ENCODE data around the gene TCF7. TPM values are rescaled to one million over a fixed set of nuclear protein-coding genes. Genes with fewer than 3 reads are reported as not detected.

Gene TCF7
- total and polyA plus RNA-seq, 2 of the 13 experiments (the other 11 are each of a cell fraction or from before 2014, with no cell fraction given) = 6.3 to 6.8 TPM

DNA sequence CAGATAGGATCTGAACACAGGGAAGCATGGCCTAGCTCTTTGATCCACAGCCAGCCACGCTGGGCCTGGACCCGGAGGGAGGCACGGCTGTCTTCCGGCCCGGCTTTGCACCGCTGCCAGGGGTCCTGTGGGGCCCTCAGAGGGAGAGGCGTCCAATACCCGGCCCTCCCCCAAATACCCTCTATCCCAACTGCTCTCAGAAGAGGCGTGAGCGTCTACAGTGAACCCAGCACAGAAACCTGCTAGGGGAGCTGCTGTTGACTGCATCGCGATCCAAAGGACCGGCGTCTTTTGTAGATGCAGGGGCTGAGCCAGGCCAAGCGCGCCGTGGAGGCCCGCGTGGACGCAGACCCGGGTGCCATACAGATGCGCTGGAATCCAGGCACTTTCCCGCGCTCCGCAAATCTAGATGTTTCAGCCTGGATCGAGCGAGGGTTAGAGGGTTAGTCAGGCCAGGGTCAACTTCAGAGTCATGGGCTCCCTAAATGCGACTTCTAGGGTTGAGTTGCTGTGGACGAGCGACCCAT, 1.1 kb upstream of the TCF7 start:
- Histone ChIP-seq H3K9ac (ENCODE audit: insufficient read depth, low read depth, low read length) (no peak overlapping the region), H3K4me2 (ENCODE audit: low read depth, low read length) (peak overlapping the region; percentile 89; the same call in 1 of the 2 replicates), H3K27ac (ENCODE audit: extremely low read length, insufficient read depth, low read length) (no peak overlapping the region), H3K79me2 (ENCODE audit: insufficient read depth, low read length) (peaks cover 2% of the 10 kb centered on the region), H3K9me3 (ENCODE audit: low read length) (no peaks in the 10 kb centered on the region), H3K4me3 (replicated peaks in 1 of 3; ENCODE audit: insufficient read depth in 1 of 3, low read depth in 2 of 3, low read length in 3 of 3) (peak overlapping the region in 1 of 3 experiments; percentile 71; a peak in 1 of 6 replicates), H3K4me1 (ENCODE audit: insufficient read depth, low read length) (peaks cover 61% of the 10 kb centered on the region), H3K36me3 (replicated peaks in 1 of 2; ENCODE audit: control insufficient read depth in 1 of 2, insufficient read depth in 2 of 2, low read length in 2 of 2) (peaks cover 3 to 12% of the 10 kb centered on the region in 2 experiments; a peak in 2 of 5 replicates), H3K27me3 (ENCODE audit: control insufficient read depth in 1 of 2, insufficient read depth in 2 of 2, low read length in 2 of 2) (peaks cover 2 to 25% of the 10 kb centered on the region in 2 experiments; a peak in 3 of 5 replicates), H2AFZ (ENCODE audit: low read length) (no peak overlapping the region), H4K20me1 (ENCODE audit: insufficient read depth, low read length) (no peaks in the 10 kb centered on the region)
- DNase-seq (ENCODE audit: low spot score) (no peak), ATAC-seq (peak; percentile 20), FAIRE-seq (no peak)
- 85% methylated on average over 15 of the region's 30 CpGs for WGBS (ENCODE audit: low lambda C conversion rate)
- POLR2A ChIA-PET = interaction anchor here (1.1 to 3.9 kb wide), 4 partner anchors 10 to 352 kb away, joined by 3 to 40 read pairs (median 4); no protein-coding TSS in a partner anchor
- intact Hi-C loops (cut with micrococcal nuclease; ENCODE audit: unreplicated experiment) (no loop called here), in situ Hi-C loops (cut with HindIII; ENCODE audit: extremely low pct_ligation_motif_present, low pct_unique_long_range_greater_than_20kb) (no loop called here)
- no TSS peak for BruUV-seq (replicated peaks)
- TF ChIP-seq, protein P1, sequence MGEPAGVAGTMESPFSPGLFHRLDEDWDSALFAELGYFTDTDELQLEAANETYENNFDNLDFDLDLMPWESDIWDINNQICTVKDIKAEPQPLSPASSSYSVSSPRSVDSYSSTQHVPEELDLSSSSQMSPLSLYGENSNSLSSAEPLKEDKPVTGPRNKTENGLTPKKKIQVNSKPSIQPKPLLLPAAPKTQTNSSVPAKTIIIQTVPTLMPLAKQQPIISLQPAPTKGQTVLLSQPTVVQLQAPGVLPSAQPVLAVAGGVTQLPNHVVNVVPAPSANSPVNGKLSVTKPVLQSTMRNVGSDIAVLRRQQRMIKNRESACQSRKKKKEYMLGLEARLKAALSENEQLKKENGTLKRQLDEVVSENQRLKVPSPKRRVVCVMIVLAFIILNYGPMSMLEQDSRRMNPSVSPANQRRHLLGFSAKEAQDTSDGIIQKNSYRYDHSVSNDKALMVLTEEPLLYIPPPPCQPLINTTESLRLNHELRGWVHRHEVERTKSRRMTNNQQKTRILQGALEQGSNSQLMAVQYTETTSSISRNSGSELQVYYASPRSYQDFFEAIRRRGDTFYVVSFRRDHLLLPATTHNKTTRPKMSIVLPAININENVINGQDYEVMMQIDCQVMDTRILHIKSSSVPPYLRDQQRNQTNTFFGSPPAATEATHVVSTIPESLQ (CRISPR knock-in tag; conservative IDR thresholded peaks at IDR 0.05) = no peak
- TF ChIP-seq, protein P2, sequence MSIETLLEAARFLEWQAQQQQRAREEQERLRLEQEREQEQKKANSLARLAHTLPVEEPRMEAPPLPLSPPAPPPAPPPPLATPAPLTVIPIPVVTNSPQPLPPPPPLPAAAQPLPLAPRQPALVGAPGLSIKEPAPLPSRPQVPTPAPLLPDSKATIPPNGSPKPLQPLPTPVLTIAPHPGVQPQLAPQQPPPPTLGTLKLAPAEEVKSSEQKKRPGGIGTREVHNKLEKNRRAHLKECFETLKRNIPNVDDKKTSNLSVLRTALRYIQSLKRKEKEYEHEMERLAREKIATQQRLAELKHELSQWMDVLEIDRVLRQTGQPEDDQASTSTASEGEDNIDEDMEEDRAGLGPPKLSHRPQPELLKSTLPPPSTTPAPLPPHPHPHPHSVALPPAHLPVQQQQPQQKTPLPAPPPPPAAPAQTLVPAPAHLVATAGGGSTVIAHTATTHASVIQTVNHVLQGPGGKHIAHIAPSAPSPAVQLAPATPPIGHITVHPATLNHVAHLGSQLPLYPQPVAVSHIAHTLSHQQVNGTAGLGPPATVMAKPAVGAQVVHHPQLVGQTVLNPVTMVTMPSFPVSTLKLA (IDR thresholded peaks at IDR 0.05) = 0 out of 2 replicates have a peak, but pooled peaks have one; percentile 19
- CTCF ChIA-PET (ENCODE audit: low intra/inter-chr PET ratio, low total read pairs) = no interaction called here

Measured in HepG2 (cell line).